Measurements from ENCODE around the gene GALNT13. TPM values are rescaled to one million over a fixed set of nuclear protein-coding genes. Genes with fewer than 3 reads are reported as not detected.

Gene GALNT13
- total RNA-seq, 1 donor from 2014 or later: 0.19 TPM

GRCh38 chr2:154133823-154134222 is 262.1 kb downstream of the GALNT13 start:
- no peak for DNase-seq
- no peaks in the 10 kb centered on the region for H3K9me3 ChIP-seq (replicated peaks)
- no peaks in the 10 kb centered on the region for H3K4me1 ChIP-seq
- no peak overlapping the region for H3K27ac ChIP-seq (replicated peaks)
- no peak for TF ChIP-seq CTCF (IDR thresholded peaks at IDR 0.05; ENCODE audit: borderline replicate concordance)
- H3K4me3 ChIP-seq: no peak overlapping the region
- intact Hi-C loops (cut with micrococcal nuclease): no loop called here
- no peaks in the 10 kb centered on the region for H3K36me3 ChIP-seq
- no peaks in the 10 kb centered on the region for H3K27me3 ChIP-seq (ENCODE audit: low read depth)

DNA sequence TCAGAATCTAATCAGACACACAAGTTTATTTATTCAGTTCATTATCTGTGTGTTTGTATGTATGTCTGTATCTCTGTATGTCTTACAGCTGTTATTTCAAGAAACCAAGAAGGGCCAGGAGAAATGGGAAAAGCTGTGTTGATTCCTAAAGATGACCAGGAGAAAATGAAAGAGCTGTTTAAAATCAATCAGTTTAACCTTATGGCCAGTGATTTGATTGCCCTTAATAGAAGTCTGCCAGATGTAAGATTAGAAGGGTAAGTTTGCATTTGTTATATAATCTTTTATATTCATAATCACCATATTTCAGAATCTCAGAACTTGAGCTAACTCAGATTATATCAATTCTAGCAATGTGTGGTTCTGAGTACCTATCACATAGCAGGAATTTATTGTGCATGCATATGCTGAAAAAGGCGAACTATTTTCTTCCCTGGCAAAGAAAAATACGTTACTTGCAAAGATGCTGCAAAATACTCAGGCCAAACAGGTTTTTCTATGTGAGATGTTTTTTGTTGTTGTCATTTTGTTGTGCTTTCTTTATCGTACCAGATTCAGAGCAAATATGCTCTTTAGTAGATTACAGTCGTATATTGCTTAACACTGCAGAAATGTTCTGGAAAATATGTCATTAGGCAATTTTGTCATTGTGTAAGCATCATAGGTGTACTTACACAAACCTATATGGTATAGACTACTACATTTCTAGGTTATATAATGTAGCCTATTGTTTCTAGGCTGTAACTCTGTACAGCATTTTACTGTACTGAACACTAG is 268.7 kb downstream of the GALNT13 start:
- intact Hi-C loops (cut with micrococcal nuclease): no loop called here
- H3K36me3 ChIP-seq: no peaks in the 10 kb centered on the region
- no peak for TF ChIP-seq CTCF (IDR thresholded peaks at IDR 0.05; ENCODE audit: borderline replicate concordance)
- DNase-seq: no peak
- H3K27ac ChIP-seq (replicated peaks): no peak overlapping the region
- no peaks in the 10 kb centered on the region for H3K9me3 ChIP-seq (replicated peaks)
- H3K4me1 ChIP-seq: no peaks in the 10 kb centered on the region
- H3K27me3 ChIP-seq (ENCODE audit: low read depth): no peaks in the 10 kb centered on the region
- H3K4me3 ChIP-seq: no peak overlapping the region

GRCh38 chr2:154142480-154142879 is 270.8 kb downstream of the GALNT13 start:
- no peak for TF ChIP-seq CTCF (IDR thresholded peaks at IDR 0.05; ENCODE audit: borderline replicate concordance)
- Histone ChIP-seq H3K4me3 (no peak overlapping the region), H3K27ac (replicated peaks) (no peak overlapping the region), H3K9me3 (replicated peaks) (peaks cover 2% of the 10 kb centered on the region), H3K27me3 (ENCODE audit: low read depth) (no peaks in the 10 kb centered on the region), H3K4me1 (no peaks in the 10 kb centered on the region), H3K36me3 (no peaks in the 10 kb centered on the region)
- intact Hi-C loops (cut with micrococcal nuclease): no loop called here
- DNase-seq: no peak

DNA sequence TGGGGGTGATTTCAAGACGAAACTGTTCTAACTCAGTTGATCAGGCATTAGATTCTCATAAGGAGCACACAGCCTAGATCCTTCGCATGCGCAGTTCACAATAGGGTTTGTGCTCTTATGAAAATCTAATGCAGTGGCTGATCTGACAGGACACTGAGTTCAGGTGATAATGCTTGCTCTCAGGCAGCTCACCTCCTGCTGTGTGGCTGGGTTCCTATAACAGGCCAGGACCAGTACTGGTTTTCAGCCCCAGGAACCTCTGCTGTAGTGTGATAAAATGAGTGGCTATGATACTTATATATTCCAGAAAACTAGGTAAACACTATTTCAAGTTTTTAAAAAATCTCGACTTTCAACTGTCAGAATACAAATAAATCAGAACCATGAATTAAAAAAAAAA is 271.4 kb downstream of the GALNT13 start:
- no peak for TF ChIP-seq CTCF (IDR thresholded peaks at IDR 0.05; ENCODE audit: borderline replicate concordance)
- peaks cover 5% of the 10 kb centered on the region for H3K9me3 ChIP-seq (replicated peaks)
- H3K27me3 ChIP-seq (ENCODE audit: low read depth): no peaks in the 10 kb centered on the region
- intact Hi-C loops (cut with micrococcal nuclease): no loop called here
- H3K27ac ChIP-seq (replicated peaks): no peak overlapping the region
- H3K36me3 ChIP-seq: no peaks in the 10 kb centered on the region
- no peak for DNase-seq
- H3K4me1 ChIP-seq: no peaks in the 10 kb centered on the region
- H3K4me3 ChIP-seq: no peak overlapping the region

- Histone ChIP-seq H3K4me1 (no peaks in the 10 kb centered on the region), H3K27me3 (ENCODE audit: low read depth) (no peaks in the 10 kb centered on the region), H3K4me3 (no peak overlapping the region), H3K27ac (replicated peaks) (no peak overlapping the region), H3K36me3 (no peaks in the 10 kb centered on the region), H3K9me3 (replicated peaks) (peaks cover 12% of the 10 kb centered on the region)
- no peak for DNase-seq
- intact Hi-C loops (cut with micrococcal nuclease): no loop called here
- TF ChIP-seq CTCF (IDR thresholded peaks at IDR 0.05; ENCODE audit: borderline replicate concordance): no peak
Measured at GRCh38 chr2:154158101-154158500, 286.4 kb downstream of the GALNT13 start.
